ENCODE data around the gene ATG2B.

ATG2B gene

GRCh38 chr14:96403409-96403808 is 40.3 kb upstream of the ATG2B start:
- no peak for DNase-seq (ENCODE audit: insufficient read length, low spot score)
- no peak for TF ChIP-seq CTCF (IDR thresholded peaks at IDR 0.05; ENCODE audit: insufficient read depth, missing control alignments)
- no peak for FAIRE-seq

- FAIRE-seq = no peak
- no peak for TF ChIP-seq CTCF (IDR thresholded peaks at IDR 0.05; ENCODE audit: insufficient read depth, missing control alignments)
- no peak for DNase-seq (ENCODE audit: insufficient read length, low spot score)
Observed at GRCh38 chr14:96400495-96400894, 37.4 kb upstream of the ATG2B start.

DNA sequence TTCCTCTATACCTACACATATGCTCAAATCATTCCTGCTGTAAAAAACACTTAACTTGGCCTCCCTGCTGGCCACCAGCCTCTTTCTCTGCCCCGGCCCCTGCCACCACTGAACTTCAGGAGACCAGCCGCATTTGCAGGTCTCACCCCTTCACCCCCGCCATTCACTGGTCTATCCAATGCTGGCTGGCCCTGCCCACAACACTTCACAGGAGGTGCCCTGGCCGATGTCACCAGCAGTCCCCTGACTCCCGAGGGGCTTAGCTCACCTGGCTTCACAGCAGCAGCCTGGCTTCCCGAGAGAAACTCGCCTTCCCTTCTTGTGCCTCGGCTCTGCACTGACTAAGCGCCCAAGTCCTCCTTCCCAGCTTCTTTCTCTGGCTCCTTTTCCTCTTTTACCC is 36.3 kb upstream of the ATG2B start:
- TF ChIP-seq CTCF (IDR thresholded peaks at IDR 0.05; ENCODE audit: insufficient read depth, missing control alignments) = no peak
- no peak for FAIRE-seq
- no peak for DNase-seq (ENCODE audit: insufficient read length, low spot score)

DNA sequence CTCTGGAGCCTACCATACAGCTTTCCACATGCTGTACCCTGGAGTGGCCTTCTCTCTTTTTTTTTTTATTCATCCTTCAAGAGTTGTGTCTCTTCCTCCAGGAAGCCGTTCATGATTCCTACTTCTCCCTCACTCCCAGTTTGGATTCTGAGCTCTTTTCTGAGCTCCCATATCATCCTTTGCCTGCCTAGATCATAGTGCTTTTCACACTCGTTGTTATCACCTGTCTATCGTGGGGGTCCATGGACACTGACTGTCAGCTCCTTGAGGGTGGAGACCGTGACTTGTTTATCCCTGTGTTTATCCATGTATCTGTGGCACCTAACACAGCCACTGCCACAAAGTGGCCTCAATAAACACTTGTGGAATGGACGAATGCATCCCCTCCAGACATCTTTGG is 35.8 kb upstream of the ATG2B start:
- DNase-seq (ENCODE audit: insufficient read length, low spot score) (no peak), FAIRE-seq (no peak)
- TF ChIP-seq CTCF (IDR thresholded peaks at IDR 0.05; ENCODE audit: insufficient read depth, missing control alignments) = no peak

DNA sequence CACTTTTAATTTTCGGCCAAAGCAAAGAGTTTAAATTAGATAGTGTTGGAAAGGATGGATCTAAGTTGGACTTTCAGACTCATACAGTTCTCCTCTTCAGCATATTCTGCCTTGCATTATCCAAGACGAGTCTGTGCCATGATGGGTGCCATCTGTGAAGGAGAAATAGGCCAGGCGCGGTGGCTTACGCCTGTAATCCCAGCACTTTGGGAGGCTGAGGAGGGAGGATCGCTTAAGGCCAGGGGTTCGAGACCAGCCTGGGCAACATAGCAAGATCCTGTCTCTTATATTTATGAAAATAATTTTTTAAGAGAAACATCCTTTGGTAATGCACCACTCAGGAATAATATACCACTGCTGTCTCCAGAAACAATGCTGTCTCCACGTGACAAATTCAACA is 35.3 kb upstream of the ATG2B start:
- no peak for TF ChIP-seq CTCF (IDR thresholded peaks at IDR 0.05; ENCODE audit: insufficient read depth, missing control alignments)
- DNase-seq (ENCODE audit: insufficient read length, low spot score) = no peak
- FAIRE-seq = no peak

GRCh38 chr14:96394047-96394815 is 31.1 kb upstream of the ATG2B start:
- DNase-seq (ENCODE audit: insufficient read length, low spot score) (no peak), FAIRE-seq (no peak)
- no peak for TF ChIP-seq CTCF (IDR thresholded peaks at IDR 0.05; ENCODE audit: insufficient read depth, missing control alignments)

GRCh38 chr14:96393071-96393691 is 30.0 kb upstream of the ATG2B start:
- TF ChIP-seq CTCF (IDR thresholded peaks at IDR 0.05; ENCODE audit: insufficient read depth, missing control alignments) = no peak
- DNase-seq (ENCODE audit: insufficient read length, low spot score) = no peak
- no peak for FAIRE-seq

Data from D721Med (cell line).